Chondrocyte (in vitro differentiated cells): ENCODE data around the gene TAF15. TPM values are rescaled to one million over a fixed set of nuclear protein-coding genes. Genes with fewer than 3 reads are reported as not detected.

Experiments used
- DNase-seq: peaks from one replicate; pipeline ENCODE4 v3.0.0; 2021; ENCODE audit warnings: mixed read lengths, low spot score
- H3K27ac Mint-ChIP-seq: one replicate; pipeline ENCODE4 v1.8.0; 2021; ENCODE audit warnings: mild to moderate bottlenecking, moderate library complexity, mixed read lengths; ENCODE audit not compliant: unreplicated experiment
- H3K27me3 Mint-ChIP-seq: 2 replicates; pipeline ENCODE4 v1.8.0; 2021; ENCODE audit warnings: low read depth, mixed read lengths
- H3K36me3 Mint-ChIP-seq: 2 replicates; pipeline ENCODE4 v1.8.0; 2021; ENCODE audit warnings: low read depth, mixed read lengths
- H3K4me1 Mint-ChIP-seq: 2 replicates; pipeline ENCODE4 v1.8.0; 2021; ENCODE audit warnings: low read depth, mild to moderate bottlenecking, mixed read lengths
- H3K4me3 Mint-ChIP-seq: one replicate; pipeline ENCODE4 v1.8.0; 2021; ENCODE audit warnings: mild to moderate bottlenecking, moderate library complexity, mixed read lengths; ENCODE audit not compliant: unreplicated experiment
- H3K9me3 Mint-ChIP-seq: 2 replicates; pipeline ENCODE4 v1.8.0; 2021; ENCODE audit warnings: low read depth, mixed read lengths
- total RNA-seq: library from RNA; stranded (reverse); gene quantifications from 3 replicates; pipeline ENCODE4 v1.2.1, GENCODE V29; 2021
- TF ChIP-seq, protein P1 (sequence below): fragments of 200-600 bp; sonication (generic); IDR thresholded peaks from 2 replicates; pipeline ENCODE4 v1.5.0; 2021; ENCODE audit warnings: antibody characterized with exemption, mild to moderate bottlenecking, moderate library complexity

Gene TAF15
- total RNA-seq, 1 donor from 2014 or later, result 135 TPM

DNA sequence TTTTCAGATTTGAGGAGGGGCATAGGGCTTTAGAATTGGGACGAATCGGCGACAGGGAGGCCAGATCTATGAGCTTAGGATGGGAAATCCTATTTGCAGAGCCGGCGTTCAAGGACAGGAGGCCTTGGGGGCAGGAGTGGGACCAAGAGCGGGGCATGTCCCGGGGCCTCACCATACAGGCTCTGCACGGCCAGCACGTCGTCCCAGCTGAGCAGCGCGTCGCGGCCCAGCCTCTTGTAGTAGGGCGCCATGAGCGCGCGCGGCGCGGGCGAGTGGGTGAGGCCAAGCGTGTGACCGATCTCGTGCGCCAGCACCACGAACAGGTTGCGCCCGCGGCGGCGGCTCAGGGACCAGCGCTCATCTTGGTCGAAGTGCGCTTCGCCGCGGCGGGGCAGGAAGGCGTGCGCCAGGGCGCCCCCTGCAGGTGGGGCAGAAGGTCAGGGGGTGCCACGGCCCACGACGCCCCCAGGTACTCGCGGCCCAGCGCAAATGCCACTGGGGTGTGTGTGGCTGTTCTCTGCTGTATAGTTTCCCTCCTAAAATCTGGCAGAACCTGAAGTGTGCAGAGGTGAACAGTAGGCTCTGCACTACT lies 39.3 kb upstream of the TAF15 start:
- Mint-ChIP-seq H3K9me3 (no peaks in the 10 kb centered on the region), H3K36me3 (no peaks in the 10 kb centered on the region), H3K4me1 (peaks cover 27% of the 10 kb centered on the region), H3K27me3 (no peaks in the 10 kb centered on the region), H3K4me3 (no peak overlapping the region), H3K27ac (no peak overlapping the region)
- TF ChIP-seq, protein P1, sequence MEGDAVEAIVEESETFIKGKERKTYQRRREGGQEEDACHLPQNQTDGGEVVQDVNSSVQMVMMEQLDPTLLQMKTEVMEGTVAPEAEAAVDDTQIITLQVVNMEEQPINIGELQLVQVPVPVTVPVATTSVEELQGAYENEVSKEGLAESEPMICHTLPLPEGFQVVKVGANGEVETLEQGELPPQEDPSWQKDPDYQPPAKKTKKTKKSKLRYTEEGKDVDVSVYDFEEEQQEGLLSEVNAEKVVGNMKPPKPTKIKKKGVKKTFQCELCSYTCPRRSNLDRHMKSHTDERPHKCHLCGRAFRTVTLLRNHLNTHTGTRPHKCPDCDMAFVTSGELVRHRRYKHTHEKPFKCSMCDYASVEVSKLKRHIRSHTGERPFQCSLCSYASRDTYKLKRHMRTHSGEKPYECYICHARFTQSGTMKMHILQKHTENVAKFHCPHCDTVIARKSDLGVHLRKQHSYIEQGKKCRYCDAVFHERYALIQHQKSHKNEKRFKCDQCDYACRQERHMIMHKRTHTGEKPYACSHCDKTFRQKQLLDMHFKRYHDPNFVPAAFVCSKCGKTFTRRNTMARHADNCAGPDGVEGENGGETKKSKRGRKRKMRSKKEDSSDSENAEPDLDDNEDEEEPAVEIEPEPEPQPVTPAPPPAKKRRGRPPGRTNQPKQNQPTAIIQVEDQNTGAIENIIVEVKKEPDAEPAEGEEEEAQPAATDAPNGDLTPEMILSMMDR, result peak; percentile 65
- no peak for DNase-seq

DNA sequence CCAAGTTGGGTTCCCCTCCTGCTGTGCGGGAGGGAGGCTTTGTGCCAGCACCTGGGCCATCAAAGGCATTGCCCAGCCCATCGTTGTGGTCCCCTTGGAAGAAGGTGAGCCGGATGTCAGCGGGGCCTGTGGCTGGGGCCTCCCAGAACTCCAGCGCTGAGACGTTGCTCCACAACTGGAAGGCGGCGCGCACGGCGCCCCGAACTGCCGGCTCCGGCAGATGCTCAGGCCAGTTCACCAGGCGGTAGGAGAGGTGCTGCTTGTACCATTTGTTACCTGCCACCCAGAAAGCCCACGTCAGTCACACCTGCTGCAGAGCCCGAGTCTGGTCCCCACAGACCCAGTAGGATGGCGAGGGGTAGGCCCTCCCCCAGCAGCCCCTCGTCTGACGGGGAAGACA lies 36.2 kb upstream of the TAF15 start:
- Mint-ChIP-seq H3K27me3 (no peaks in the 10 kb centered on the region), H3K27ac (peak overlapping the region; percentile 97), H3K4me3 (no peak overlapping the region), H3K4me1 (peaks cover 36% of the 10 kb centered on the region), H3K36me3 (no peaks in the 10 kb centered on the region), H3K9me3 (no peaks in the 10 kb centered on the region)
- DNase-seq, result no peak
- TF ChIP-seq, protein P1, result no peak

DNA sequence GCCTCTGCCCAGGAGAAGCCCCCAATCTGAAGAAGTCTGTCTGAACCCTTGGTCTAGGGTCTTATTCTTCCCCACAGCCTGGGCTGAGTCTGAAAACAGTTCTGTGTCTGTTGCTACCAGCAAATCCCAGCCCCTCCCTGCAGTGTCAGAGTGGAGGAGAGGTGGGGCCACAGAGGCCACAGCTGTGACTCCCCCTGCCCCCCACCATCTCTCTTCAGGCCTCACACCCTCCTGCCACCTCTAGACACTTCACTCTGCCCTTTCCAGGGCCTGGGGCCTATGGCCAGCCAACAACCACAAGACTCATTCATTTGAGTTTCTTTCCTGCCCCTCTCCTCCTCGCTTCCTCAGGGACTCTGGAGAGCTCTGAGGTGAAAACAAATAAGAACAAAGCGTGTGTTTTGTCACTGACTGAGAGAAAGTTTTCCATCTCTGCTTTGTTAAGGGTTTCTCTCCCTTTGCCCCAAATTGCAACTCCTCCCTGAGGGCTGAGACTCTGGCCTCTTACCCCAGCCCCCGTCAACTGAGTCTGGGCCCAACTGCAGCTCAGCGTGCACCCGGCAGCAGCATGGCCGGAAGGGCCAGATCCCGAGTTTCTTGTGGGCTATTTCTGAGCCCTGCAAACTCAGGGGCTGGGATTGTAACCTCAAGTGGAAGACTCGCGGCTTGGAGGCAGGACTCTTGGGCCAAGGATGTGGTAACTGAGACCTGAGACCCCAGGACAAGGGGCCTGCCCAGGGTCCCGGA lies 35.4 kb upstream of the TAF15 start:
- no peaks in the 10 kb centered on the region for H3K36me3 Mint-ChIP-seq
- peak overlapping the region; percentile 97 for H3K27ac Mint-ChIP-seq
- H3K9me3 Mint-ChIP-seq, result no peaks in the 10 kb centered on the region
- H3K4me3 Mint-ChIP-seq, result no peak overlapping the region
- peaks cover 43% of the 10 kb centered on the region for H3K4me1 Mint-ChIP-seq
- no peaks in the 10 kb centered on the region for H3K27me3 Mint-ChIP-seq
- DNase-seq, result no peak
- TF ChIP-seq, protein P1, result no peak

DNA sequence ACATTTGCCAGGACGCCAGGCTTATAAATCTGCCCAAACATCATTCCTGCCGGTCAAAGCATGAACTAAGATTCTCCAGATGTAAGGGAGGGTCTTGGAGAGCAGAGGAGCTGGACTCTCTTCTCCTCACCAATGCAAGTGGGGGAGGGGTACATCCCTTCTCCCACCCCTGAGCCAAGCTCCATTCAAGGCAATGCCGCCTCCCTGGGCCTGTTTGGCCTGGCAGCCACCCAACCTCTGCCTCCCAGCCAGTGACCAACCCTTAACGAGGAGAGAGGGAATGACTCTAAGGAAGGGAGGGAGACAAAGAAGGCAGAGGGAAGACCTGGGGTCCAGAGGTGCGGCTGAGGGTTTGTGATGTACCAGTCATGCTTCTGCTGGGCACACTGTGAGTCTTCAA lies 34.8 kb upstream of the TAF15 start:
- DNase-seq, result no peak
- peak overlapping the region; percentile 97 for H3K27ac Mint-ChIP-seq
- TF ChIP-seq, protein P1, result no peak
- H3K4me3 Mint-ChIP-seq, result peak overlapping the region; percentile 7
- H3K9me3 Mint-ChIP-seq, result no peaks in the 10 kb centered on the region
- peaks cover 45% of the 10 kb centered on the region for H3K4me1 Mint-ChIP-seq
- H3K27me3 Mint-ChIP-seq, result no peaks in the 10 kb centered on the region
- no peaks in the 10 kb centered on the region for H3K36me3 Mint-ChIP-seq

DNA sequence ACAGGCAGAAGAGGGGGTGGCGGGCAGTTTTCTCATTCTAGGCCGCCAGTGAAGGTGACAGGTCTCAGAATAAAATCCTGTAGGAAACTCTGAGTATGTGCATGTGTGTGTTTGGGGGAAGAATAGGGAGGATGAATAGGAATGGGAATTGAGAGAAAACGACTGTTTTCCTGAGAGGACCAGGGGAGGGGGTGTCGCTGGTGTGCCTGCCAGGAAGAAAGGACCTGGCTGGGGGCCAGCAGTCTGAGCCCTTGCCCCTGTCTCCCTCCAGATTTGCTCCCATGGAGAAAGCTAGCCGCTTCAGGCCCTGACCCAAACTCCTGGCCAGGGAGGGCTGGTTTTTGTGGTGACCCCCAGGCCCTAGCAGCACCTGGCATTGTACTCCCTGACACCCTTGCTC lies 34.2 kb upstream of the TAF15 start:
- no peaks in the 10 kb centered on the region for H3K36me3 Mint-ChIP-seq
- peak overlapping the region; percentile 7 for H3K4me3 Mint-ChIP-seq
- TF ChIP-seq, protein P1, result no peak
- H3K9me3 Mint-ChIP-seq, result no peaks in the 10 kb centered on the region
- no peak for DNase-seq
- no peaks in the 10 kb centered on the region for H3K27me3 Mint-ChIP-seq
- H3K4me1 Mint-ChIP-seq, result peaks cover 45% of the 10 kb centered on the region
- H3K27ac Mint-ChIP-seq, result peak overlapping the region; percentile 97
